GM18868 (cell line): ENCODE measurements around the gene RPUSD1.
"Not testable (repeated sequence)": the region's sequence is repeated elsewhere in the genome, so short reads cannot be mapped to it uniquely, and the experiment has no call there.

ENCODE experiments used
- ATAC-seq: cut with Tn5 transposase; IDR thresholded peaks from one replicate; pipeline ENCODE4 v1.9.1; 2021; ENCODE audit warnings: mild to moderate bottlenecking, moderate library complexity; ENCODE audit not compliant: unreplicated experiment

The RPUSD1 gene

DNA sequence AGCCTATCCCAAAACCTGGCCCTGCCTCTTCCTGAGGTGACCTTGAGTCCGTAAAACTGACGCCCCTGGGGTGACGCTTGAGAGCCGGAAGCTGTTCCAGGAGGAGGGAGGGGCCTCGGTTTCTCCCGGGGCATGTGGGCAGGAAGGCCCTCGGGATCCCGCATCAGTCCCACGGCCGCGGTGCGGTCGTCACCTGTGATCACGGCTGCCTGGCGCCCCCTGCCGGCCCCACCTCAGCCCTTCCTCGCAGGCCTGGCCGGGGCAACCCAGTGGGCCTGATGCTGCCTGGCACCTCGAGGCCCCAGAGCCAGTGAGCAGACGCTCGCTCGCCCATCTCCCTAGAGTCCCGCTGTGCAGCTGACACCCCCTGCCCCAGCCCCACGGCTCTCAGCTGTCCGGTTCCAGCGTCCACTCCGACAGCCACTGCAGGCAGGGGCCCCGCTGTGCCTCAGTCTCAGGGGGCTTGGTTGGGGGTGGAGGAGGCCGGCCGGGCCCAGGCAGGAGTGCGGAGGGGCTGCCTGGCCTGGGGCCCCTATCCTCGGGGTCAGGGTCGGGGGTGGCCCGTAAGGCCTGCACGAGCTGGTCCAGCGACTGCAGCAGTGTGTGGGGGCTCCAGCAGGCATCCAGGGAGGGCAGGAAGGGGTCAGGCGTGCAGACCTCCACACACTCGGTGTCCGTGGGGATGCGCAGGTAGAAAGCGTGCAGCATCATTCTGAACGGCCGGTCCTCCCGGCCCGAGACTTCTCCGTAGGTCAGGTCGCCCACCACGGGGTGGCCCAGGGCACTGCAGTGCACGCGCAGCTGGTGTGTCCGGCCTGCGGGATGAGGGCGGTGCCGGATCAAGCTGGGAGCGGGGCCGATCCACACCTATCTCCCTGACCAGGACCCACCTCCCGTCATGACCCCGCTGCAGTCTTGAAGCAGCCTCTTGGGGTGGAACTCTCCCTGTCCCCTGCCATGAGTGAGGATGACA, 2.3 kb downstream of the RPUSD1 start:
- no peak for ATAC-seq

DNA sequence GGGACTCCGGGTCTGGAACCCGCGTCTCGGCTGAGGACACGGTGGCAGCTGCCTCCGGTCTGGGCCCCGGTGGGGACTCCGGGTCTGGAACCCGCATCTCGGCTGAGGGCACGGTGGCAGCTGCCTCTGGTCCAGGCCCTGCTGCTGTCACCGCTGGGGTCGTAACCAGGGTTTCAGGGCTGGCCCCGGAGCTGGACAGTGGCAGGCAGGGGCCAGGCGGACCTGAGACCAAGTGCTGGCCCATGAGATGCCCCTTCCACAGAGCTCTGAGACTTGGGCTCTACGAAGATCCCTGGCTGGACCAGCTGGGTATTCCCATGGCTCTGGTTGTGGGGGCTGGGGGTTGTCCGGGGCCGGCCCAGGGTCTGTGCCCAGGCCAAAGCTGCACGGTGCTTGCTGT, 3.8 kb downstream of the RPUSD1 start:
- ATAC-seq: no peak

- ATAC-seq: no peak
Observed at GRCh38 chr16:783404-784161, 4.6 kb downstream of the RPUSD1 start.

DNA sequence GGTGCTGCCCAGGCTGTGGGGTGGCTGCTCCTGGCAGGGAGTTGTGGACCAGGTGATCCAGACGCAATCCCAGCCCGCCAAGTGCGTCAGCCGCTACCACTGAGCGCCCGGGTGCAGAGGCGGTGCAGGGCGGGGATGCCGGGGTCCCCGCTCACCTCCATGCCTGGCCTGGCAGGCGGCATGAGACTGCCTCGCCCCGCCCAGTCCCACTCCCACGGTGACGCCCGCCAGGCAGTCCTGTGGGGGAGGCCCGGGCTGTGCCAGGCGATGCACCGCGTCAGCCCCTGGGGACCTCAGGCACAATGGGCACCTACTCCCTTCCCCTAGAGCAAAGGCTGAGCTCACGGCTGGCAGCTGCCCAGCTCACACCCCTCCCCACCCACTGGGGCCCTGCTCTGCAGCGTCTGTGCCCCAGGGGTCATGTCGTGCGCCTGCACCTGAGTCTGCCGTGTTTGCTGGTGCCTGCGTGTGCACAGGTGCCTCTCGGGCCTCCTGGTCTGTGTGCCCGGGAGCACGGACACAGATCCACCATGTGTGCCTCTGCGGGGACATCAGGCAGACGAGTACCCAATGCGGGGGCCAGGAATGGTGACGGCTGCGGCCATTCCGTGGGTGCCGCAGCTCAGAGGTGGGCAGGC, 5.3 kb downstream of the RPUSD1 start:
- no peak for ATAC-seq

- no peak for ATAC-seq
Observed at GRCh38 chr16:782258-782657, 5.9 kb downstream of the RPUSD1 start.

- ATAC-seq: no peak
Observed at GRCh38 chr16:781346-782010, 6.7 kb downstream of the RPUSD1 start.

DNA sequence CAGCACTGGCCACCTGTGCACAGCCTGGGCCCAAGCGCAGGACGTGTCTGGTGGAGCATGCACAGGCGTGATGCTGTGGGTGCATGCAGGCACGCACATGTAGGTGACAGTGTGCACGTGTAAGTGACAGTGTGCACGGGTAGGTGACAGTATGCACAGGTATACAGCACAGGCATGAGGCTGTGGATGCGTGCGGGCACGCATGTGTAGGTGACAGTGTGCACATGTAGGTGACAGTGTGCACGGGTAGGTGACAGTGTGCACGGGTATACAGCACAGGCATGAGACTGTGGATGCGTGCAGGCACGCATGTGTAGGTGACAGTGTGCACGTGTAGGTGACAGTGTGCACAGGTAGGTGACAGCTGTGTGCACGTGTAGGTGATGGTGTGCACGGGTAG, 7.9 kb downstream of the RPUSD1 start:
- ATAC-seq: no peak

DNA sequence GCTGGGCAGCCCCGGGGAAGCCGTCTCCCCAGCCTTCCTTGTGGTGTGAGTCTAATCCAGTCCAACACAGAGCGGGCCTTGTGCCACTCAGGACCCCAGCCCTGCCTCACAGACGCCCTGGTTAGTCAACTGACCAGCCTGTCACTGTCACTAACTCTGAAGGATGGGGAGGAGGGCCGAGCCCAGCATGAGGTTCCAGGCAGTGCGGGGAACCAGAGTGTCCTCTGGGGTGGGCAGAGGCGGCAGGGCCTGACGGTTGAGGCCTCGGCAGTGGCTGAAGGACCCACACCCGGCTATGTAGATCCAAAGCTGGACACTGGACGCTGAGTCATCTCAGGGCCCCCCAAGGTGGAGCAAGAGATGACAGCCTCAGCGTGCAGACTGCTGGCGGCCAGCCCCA, 8.6 kb downstream of the RPUSD1 start:
- no peak for ATAC-seq

DNA sequence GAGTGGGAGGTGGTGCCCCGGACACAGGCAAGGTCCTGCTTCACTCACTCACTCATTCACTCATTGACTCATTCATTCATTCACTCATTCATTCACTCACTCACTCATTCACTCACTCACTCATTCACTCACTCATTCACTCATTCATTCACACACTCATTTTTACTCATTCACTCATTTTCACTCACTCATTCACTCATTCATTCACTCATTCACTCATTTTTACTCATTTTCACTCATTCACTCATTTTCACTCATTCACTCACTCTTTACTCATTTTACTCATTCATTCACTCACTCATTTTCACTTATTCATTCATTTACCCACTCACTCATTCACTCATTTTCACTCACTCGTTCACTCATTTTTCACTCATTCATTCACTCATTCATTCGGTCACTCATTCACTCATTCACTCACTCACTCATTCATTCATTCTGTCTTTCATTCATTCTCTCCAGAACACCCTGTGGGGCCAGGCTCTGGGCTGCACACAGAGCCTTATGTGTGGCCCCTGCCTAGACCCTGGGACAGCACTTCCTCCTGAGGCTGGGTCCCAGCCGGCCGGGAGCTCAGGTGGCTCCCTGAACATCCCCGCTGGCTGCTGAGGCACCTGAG, 9.2 kb downstream of the RPUSD1 start:
- no peak for ATAC-seq

- ATAC-seq: no peak
Observed at GRCh38 chr16:778447-778846, 9.7 kb downstream of the RPUSD1 start.

- no peak for ATAC-seq
Observed at GRCh38 chr16:777826-778225, 10.4 kb downstream of the RPUSD1 start.

DNA sequence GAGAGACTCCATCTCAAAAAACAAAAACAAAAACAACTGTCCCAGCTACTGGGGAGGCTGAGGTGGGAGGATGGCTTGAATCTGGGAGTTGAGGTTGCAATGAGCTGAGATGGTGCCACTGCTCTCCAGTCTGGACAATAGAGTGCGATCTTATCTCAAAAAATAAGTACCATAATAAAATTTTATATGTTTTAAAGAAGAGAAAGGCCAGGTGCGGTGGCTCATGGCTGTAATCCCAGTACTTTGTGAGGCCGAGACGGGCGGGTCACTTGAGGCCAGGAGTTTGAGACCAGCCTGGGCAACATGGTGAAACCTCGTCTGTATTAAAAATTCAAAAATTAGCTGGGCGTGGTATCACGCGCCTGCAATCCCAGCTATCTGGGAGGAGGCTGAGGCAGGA, 11.4 kb downstream of the RPUSD1 start:
- ATAC-seq: no peak

- not testable (repeated sequence) for ATAC-seq
Observed at GRCh38 chr16:776298-776697, 11.9 kb downstream of the RPUSD1 start.

GRCh38 chr16:775236-775796, 12.9 kb downstream of the RPUSD1 start:
- no peak for ATAC-seq

GRCh38 chr16:774086-775001, 13.8 kb downstream of the RPUSD1 start:
- ATAC-seq: no peak

GRCh38 chr16:772959-773358, 15.2 kb downstream of the RPUSD1 start:
- ATAC-seq: no peak

- no peak for ATAC-seq
Observed at GRCh38 chr16:770411-770810, 17.8 kb downstream of the RPUSD1 start.

DNA sequence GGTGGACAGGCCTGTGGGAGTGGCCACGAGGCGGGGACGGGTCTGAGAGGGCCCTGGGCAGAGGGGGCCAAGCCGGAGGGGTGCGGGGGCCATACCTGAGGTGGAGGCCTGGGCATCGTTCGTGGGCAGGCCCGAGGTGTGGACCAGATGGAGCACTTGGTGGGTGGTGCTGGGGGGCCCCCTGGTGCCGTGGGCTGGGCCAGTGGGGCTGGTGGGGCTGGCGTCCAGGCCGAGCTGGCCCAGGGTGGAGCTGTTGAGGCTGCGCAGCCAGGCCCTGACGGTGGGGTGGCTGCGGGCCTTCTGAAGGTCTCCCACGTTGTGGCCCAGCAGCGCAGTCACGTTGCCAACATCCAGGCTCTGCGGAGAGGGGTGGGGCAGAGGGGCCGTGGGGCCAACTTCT, 18.2 kb downstream of the RPUSD1 start:
- no peak for ATAC-seq

DNA sequence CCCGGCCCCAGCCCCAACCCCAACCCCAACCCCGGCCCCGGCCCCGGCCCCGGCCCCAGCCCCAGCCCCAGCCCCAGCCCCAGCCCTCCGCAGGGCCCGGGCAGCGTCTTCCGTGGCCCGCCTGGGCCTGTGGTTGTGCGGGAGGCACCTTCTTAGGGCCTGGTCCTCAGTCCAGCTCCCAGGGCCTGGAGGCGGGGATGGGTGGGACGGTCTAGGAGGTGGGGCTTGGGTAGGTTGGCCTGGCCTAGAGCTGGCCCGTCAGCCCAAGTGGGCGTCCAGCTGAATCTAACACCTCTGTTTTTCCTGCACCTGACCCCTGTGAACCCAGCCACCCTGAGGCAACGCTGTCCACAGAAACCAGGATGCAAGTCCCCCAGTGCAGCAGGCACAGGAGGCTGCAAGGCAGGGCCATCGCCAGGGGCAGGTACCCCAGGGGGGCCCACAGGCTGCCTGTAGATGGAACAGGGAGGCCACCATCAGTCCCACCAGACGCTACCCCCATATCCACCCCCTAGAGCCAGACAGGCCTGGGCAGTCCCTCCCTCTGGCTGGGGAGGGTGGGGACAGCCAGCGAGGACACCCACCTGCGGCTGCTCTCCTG, 18.9 kb downstream of the RPUSD1 start:
- ATAC-seq: no peak
